ENCODE measurements around the gene CCDC15.

CCDC15 gene, protein sequence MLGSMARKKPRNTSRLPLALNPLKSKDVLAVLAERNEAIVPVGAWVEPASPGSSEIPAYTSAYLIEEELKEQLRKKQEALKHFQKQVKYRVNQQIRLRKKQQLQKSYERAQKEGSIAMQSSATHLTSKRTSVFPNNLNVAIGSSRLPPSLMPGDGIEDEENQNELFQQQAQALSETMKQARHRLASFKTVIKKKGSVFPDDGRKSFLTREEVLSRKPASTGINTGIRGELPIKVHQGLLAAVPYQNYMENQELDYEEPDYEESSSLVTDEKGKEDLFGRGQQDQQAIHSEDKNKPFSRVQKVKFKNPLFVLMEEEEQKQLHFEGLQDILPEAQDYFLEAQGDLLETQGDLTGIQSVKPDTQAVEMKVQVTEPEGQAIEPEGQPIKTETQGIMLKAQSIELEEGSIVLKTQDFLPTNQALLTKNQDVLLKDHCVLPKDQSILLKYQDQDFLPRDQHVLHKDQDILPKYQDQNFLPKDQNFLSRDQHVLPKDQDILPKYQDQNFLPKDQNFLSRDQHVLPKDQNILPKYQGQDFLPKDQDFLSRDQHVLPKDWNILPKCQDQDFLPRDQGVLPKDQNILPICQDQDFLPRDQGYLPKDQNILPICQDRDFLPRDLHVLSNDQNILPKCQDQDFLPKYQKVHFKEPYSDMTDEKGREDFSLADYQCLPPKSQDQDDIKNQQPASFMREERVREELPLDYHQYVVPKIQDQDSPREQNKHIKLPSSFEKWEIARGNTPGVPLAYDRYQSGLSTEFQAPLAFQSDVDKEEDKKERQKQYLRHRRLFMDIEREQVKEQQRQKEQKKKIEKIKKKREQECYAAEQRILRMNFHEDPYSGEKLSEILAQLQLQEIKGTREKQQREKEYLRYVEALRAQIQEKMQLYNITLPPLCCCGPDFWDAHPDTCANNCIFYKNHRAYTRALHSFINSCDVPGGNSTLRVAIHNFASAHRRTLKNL
- total RNA-seq, result 2.3 to 6.6 (median 5.0) reads per million in 3 experiments

DNA sequence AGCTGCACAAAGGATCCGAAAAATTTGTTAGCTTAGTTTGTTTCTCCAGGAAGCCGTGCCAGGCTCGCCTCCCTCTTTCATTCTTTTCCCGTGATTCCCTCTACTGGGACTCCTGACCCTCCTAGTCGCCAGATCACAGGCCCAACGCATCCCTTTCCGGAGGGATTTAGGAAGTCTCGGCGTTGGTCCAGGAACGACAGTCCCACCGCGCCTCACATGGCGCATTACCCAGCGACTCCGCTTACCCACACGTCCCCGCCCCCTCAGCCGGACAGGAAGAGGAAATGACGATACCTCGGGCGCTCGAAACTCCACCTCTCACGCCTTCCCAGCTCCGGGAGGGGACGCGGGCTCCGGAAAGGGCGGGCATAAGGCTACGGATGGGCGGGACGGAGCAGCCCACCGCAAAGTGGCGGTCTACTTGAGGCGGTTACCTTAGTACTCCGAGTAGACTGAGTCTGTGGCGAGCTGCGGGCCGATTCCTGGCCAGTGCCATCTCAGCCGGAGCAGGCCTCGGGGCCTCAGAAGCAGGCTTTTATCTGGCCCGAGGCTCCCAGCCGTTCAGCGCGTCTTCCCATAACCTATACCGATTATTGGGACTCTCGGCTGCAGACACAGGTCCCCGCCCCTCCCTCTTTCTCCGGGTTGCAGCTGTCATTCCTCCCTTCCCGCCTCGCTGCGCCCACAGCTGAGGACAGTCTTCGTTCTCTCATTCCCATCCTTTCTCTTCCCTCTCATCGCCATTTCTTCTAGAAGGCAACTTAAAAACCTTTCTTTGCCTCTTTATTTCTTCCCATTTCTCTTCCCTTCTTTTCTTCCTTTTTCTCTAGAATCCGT is at the start of gene CCDC15:
TSS of gene CCDC15 (plus strand) at position 450 of the 837 bp plus-strand sequence. CDS start 531 bp downstream, outside the sequence.
- peak; percentile 92 for DNase-seq

DNA sequence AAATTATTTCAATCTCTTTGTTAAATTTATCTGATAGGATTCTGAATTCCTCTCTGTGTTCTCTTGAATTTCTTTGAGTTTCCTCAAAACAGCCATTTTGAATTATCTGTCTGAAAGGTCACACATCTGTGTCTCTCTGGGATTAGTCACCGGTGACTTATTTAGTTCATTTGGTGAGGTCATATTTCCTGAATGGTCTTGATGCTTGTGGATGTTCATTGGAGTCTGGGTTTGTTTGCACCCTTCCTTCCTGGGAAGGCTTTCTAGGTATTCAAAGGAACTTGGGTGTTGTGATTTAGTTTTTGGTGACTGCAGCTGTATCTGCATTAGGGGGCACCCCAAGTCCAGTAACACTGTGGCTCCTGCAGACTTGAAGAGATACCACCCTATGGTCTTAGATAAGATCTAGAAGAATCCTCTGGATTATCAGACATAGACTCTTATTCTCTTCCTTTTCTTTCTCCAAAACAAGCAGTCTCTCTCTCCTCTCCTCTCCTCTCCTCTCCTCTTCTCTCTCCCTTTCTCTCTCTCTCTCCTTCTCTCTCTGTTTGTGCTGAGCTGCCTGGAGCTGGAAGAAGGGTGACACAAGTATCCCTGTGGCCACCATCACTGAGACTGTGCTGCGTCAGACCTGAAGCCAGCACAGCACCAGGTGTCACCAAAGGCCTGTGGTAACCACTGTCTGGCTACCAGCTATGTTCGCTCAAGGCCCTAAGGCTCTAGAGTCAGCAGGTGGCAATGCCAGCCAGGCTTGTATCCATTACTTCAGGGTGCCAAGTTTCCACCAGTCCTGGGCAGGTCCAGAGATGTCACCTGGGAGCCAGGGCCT is 38.2 kb upstream of the CCDC15 start:
- DNase-seq, result no peak

DNA sequence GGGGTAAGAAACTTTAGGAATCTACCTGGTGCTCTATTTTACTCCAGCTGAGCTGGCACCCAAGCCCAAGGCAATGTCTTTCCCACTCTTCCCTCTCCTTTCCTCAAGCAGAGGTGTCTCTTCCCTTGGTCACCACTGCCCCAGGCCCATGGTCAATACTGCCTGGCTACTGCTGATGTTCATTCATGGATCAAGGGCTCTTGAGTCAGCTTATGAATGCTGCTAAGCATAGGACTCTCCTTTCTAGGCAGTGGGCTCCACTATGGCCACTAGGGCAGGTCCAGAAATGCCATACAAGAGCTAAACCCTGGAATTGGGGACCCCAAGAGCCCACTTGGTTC is 37.7 kb upstream of the CCDC15 start:
- DNase-seq, result no peak

DNA sequence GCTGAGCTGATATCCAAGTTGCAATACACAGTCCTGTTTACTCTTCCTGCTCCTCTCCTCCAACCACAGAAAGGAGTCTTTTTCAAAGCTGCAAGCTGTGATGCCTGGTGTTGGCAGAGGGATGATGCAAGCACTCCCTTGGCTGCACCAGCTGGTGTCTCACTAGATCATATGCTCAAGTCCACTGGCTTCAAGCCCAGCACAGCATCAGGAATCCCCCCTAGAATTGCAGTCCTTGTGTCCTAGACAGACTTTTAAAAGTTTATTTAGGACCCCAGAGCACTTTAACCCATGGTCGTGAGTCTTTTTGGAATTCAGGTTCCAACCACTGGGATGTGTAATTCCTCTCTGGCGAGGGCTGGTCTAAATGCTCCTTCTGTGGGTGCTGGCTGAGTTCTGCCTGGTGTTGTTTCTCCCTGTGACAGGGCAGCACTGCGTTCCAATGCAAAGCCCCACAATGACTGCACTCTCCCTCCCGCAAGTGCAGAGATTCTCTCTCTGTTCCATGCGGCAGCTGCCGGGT is 36.8 kb upstream of the CCDC15 start:
- no peak for DNase-seq

DNA sequence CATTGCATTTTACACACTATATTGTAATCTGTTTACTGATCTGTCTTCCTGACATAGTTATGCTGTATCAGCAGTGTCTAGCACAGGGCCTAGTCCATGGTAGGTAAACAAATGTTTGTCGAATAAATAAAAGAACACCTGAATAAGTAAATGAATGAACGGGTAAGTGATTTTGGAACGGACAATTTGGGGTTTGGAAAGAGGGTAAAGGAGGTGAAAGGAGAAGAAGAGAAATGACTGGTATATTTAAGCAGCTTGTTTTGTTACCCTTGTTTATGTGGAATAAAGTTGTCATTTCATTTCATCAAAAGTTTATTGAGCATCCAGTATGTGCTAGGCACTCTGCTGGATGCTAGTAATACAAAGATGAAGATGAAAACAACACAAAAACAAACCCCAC is 35.1 kb upstream of the CCDC15 start, which contains the start of gene HEPN1:
TSS of gene HEPN1 (plus strand) at position 301 of the 400 bp plus-strand sequence.
- no peak for DNase-seq

DNA sequence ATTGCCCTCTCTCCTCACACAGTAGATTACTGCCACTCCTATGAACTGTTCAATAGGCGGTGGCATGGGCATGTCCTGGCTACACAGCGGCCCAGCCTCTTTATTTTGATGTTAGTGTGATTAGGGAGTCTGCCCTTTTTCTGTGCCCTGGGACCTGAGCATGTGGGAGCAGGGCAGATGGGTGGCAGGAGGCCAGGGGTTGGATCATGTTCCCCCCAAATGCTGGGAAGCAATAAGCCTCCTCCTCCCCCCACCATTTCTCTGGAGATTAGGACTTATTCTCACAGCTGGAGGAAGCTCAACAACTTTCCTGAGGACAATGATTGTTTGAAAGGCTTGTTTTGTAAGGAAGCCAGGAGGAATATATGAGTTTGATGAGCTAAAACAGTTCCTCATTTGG is 34.1 kb upstream of the CCDC15 start:
- no peak for DNase-seq

DNA sequence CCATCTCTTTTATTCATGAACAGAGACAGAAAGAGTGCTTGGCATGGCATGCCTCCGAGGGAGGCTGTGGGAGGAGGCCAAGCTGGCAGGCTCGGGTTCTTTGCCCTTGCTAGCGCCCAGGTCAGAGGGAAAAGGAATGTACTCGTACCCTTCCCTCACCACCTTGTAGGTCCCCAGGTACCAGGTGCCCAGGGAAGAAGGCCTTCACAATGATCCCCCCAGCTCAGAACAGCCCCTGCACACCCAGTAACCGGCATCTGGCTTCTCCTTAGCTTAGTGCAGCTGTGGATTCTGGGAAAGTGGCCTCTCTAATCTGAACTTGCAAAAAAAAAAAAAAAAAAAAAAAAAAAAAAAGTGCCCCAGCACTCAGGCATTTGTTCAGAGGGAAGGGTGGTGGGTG is 33.6 kb upstream of the CCDC15 start:
- no peak for DNase-seq

DNA sequence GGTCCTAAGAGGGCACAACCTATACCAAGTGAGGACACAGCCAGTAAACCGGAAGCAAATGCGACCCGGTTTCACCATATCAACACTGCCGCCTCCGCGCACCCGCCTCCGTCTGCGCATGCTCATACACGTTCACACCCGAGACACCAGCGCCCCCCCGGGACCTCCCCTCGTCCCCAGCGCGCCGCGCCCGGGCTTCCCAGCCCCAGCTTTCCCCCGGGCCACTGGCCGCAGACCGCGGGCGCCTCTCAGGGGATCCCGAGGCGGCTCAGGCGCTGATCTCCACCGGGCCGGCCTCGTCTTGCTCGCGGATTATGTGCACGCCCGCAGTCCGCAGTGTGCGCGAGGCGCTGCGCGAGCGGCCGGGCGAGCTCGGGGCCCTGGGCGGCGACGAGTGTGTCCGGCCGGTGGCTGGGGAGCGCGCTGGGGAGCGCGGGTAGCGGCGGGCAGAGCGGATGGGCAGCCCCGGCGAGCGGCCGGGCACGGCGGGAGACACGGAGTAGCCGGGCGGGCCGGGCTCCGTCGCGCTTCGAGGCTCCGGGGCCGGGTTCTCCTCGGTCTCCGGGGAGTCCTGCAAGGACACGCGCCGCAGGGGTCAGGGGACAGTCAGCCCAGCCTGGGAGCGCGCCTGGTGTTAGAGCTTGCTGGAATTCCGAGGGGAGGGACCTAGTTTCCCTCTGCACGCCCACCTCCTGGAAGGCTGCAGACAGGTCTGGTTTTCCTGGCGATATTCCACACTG is 33.0 kb upstream of the CCDC15 start:
- peak; percentile 71 for DNase-seq

DNA sequence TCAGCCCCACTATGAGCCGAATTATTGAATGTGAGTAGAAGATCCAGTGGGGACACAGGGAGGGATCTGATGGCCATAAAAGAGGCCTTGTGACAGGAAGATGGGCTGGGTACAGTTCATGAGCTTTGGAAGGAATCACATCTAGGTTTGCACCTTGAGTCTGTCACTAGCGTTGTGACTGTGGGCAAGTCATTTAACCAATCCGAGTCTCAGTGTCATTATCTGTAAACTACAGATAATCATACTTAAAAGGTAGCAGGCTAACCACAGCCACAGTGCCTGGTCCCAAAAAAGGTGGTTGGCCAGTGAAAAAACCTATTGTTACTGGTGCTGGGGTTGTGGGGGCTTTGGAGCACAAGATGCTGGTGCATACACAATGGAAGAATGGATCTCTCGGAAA is 31.2 kb upstream of the CCDC15 start:
- no peak for DNase-seq

DNA sequence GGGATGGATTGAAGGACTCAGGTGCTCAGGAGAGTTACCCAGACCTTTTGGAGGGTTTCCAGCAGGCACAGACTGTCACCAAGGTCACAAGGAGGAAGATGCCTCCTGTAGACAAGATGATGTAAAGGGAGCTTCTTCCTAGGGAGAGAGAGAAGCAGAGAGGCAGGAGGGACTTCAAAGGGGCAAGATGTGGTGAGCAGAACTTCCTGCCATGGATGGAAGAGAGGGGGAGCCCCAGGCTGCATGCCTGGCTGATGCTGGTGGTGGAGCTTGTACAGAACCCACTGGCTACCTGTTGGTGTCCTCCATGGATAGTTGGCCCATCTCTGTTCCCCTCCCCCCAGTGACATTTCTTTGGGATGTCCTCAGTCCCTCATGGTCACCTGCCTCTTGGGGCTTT is 30.7 kb upstream of the CCDC15 start:
- no peak for DNase-seq

DNA sequence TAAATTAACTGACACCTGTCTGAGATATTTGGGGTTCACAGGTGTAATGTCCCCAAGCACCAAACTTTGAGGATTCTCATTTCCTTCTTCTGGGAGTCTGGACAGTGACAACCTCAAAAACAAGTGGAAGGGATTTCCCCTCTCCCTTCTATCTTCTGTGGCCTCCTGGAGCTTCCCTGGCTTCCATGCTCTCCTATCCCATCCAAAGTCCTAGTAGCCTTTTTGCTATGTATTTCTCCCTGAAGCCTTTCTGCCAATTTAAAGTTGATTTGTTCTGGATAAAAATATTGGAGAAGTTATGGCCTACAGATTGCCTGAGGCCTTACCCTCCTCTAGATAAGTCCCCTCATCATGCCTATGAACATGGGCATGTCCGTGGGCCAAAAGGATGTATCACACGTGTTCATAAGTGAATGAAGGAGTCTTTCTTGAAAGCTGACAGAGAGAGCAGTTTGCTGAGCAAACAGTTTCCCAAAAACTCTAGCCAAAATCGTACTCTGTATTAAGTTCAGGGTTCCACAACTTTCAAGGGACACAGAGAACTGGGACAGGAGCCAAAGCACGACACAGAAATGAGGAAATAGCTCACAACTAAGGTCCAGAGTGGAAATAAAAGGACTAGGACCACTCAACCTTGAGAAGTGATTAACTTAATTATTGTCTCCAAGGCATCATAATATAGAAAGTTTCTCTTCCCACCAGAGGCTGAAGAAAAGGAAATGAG is 24.9 kb upstream of the CCDC15 start:
- DNase-seq, result no peak

DNA sequence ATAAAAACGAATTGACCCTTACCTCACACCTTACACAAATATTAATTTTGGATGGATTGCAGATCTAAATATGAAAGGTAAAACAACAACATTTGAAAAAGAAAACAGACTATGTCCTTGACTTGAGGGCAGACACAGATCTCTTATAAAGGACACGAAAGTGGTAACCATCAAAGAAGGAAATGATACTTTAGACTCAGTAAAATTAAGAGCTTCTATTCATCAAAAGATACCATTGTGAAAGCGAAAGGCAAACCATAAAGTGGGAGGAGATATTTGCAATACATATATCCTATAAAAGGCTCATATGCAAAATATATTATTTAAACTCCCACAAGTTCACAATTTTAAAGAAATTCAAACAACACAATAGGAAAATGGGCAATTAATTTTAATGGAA is 23.2 kb upstream of the CCDC15 start:
- no peak for DNase-seq

DNA sequence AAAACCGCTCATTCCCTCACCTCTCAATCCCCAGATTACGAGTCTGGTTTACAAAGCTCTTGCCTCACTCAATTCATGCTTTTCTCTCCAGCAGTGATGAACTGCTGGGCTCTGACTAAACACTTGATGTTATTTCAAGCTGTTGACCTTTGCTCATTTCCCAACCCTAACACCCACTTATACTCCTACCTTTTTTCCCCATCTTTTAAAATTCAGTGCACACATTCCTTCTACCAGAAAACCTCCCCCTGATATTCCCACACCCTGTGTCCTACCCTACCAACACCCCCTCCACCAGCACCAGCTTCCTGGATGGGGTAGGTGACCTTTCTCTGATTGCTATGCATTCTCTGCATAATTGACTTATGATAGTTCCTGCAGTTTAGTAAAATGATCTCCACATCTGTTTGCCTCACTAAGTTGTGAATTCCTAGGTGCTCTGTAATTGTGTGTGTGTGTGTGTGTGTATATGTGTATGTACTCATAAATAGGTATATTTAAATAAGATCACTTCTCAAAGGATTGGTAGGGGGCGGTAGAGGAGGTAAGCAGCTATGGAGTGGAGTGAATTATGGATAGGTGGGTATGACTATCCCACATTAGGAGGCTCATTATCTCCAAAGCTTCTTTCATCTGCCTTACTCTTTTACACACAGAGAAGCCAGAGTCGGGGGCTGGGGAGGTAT is 19.0 kb upstream of the CCDC15 start:
- no peak for DNase-seq

DNA sequence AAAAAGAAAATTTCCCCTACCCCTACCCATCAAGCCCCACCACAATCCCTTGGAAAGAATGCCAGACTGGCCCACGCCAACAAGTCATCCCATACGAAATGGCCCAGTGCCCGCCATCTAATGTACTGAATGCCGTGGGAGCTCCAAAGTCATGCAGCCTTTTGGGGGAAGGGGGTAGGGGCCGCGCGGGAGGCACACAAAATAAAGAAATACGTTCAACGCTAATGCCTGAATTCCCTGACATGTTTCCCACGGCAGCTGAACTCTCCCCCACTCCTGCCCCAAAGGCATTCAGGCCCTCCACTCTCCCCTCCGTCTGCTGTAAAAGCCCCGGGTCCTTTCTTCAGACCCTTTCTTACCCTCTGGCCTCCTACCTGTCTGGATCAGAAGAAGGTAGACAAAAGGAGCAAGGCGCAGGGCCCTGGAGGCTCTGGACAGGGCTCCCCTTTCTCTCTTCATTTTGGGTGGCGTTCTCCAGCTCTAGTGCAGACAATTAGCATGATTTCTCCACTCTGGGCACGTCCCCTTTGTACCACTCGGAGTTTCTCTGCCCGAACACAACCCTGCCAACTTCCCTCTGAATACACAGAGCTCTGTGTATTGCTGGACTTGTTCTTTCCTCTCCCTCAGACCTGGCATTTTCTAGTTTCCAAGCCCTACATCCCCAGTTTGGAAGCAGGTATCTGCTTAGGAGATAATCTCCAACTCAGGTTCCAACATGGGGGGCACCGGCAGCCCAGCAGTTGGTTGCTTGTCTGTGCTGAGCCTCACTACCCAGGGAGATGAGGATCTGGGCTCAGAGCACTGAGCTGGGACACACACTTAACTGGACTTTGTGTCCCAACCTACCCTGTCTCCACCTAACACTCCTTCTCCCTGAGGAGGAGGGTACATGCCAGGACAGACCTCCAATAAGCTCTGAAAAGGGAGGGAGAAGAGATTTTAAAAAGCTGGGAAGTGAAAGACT is 18.2 kb upstream of the CCDC15 start, which contains the start of gene HEPACAM:
TSS of gene HEPACAM (minus strand) at position 500 of the 967 bp plus-strand sequence. CDS start at position 459, 41 bp downstream.
- no peak for DNase-seq

DNA sequence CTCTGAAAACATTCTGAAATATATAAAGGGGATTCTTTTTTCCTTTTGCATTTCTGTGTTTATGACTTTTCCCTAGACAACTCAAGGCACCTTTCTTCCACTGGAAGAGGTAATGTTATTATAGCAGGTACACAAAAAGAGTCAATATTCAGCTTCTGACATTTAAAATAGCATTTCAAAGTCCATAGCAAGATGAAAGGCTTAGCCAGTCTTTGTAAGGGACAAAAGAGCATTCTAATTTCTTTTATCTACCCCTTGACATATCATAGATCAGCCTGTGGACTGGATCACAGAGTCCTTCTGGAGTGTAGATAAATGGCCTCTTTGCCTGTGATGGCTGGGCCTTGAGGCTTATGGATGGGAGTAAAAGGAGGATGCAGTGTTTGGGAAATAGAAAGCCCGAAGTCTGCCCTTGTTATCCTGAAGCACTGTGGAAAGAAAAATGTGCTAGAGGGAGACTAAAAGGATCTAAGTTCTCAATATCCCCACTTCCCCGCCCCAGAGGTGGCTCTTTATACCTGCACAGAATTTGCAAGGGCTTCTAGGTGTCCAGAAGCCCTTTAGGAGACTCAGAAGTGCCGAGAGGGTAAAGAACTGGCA is 16.6 kb upstream of the CCDC15 start:
- no peak for DNase-seq

DNA sequence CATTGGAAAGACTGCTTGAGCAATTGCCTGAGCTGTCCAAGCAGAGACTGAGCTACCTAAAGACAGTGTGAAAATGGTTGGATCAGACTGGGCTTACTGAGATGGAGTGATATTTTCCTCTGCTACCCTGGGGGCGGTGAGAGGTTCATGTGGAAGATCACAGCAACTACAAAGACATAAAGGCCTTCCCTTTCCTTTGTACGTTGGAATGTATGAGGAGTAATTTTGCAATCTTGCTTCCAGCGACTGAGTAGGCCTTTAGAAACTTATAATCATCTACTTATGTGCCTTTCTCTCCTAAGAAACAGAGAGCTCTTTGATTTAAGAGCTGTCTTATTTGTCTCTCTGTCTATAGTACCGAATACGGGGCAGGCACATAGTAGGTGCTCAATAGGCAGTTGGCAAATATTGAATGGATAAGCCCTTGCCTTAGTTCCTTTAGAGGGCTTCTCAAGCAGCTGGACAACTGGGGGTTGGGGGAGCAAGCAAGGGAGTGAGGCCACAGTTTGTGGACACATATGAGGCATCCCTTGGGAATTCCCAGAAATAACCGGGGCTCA is 15.7 kb upstream of the CCDC15 start:
- DNase-seq, result no peak

DNA sequence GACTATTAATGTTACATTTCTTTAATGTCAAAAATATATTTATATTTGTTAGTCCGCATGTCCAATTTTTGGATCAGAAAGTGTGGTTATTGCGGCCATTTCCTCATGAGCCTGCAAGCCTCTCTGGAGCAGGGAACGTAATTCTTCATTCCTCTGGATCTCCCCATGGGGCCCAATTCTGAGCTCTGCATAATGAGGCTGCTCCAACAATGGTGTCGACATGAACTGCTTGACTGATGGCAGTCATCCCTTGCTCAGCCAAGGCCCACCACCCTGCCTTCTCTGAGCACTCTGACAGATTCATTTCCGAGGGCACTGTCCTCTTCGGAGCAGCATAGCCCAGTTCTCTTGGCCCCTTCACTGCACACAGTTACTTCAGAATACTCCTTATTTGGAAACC is 15.0 kb upstream of the CCDC15 start:
- no peak for DNase-seq

All from central memory CD4-positive, alpha-beta T cell (primary cell).